Purkinje cell (primary cell): ENCODE data around the gene NR6A1. TPM values are rescaled to one million over a fixed set of nuclear protein-coding genes. Genes with fewer than 3 reads are reported as not detected.

ENCODE experiments used
- polyA plus RNA-seq: library from polyadenylated mRNA; unstranded; fragments of >200 nt; fragmentation: Nextera tagmentation; gene quantifications from 2 replicates; pipeline ENCODE4 v1.2.1, GENCODE V29; 2014

The NR6A1 gene
- 0.63 and 1.0 TPM in 2 replicates for polyA plus RNA-seq

GRCh38 chr9:124771021-124771866 lies at the start of gene NR6A1:
Gene NR6A1, minus strand, starts transcription at chr9:124771311.

DNA sequence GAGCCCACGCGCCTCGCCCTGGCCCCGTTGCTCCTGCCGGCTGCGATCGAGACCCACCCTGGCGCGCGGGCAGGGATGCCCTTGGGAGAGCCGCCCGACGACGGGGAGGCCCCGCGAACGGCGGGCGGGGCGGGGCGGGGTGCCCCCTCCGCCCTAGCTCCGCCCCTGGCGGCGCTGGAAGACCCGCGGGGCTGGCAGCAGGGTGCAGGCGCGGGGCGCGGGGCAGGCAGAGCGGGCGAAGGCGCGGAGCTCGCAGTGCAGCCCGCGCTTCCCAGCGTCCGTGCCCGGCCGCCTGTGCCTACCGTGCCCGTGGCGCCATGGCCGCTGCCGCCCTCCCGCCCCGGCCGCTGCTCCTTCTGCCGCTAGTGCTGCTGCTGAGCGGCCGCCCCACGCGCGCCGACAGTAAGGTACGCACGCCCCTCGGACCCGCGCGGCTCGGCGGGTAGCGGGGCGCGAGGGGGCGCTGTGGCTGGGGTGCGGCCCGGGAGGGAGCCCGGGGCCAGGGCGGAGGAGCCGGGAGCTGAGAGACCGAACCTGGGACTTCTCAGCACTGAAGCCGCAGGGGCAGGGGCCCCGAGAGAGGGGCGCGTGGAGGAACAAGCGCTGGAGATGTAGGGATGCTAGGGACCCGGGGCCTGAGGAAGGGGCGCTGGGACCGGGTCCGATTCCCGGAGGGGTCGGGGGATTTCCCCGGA lies 6.0 kb upstream of the NR6A1 start, which contains the start of gene OLFML2A:
Gene OLFML2A (plus strand): TSS at position 180 of the 695 bp plus-strand sequence. CDS start 138 bp downstream, at position 318.

GRCh38 chr9:124506931-124507879 lies 263.9 kb downstream of the NR6A1 start, which contains the start of gene NR5A1:
Gene NR5A1, minus strand, starts transcription at chr9:124507399. Its CDS starts 4,004 bp downstream, at chr9:124503395.

Other genes with a start within 250 kb of the NR6A1 start
- gene OLFML2A, start 5.8 kb upstream of the NR6A1 start, polyA plus RNA-seq: 0.13 TPM in 1 of 2 replicates, not detected in the other
- gene WDR38, start 82.1 kb upstream of the NR6A1 start, polyA plus RNA-seq: not detected in 2 replicates
- gene RPL35, start 90.6 kb upstream of the NR6A1 start, polyA plus RNA-seq: 817 and 867 TPM in 2 replicates
- 120 and 166 TPM in 2 replicates for gene ARPC5L, start 90.8 kb upstream of the NR6A1 start, polyA plus RNA-seq
- 7.8 and 10.1 TPM in 2 replicates for gene GOLGA1, start 169.8 kb upstream of the NR6A1 start, polyA plus RNA-seq